ENCODE data around the gene S1PR3.

The S1PR3 gene

GRCh38 chr9:88952086-88952615 is 39.1 kb upstream of the S1PR3 start:
- no peaks in the 10 kb centered on the region for H3K36me3 ChIP-seq (ENCODE audit: control insufficient read depth, insufficient read depth, low read length)
- H3K27ac ChIP-seq (ENCODE audit: insufficient read depth, low read length, poor library complexity, severe bottlenecking), result no peak overlapping the region
- DNase-seq, result no peak
- no peaks in the 10 kb centered on the region for H3K9me3 ChIP-seq (ENCODE audit: control insufficient read depth, low read length)
- H3K4me1 ChIP-seq (ENCODE audit: control insufficient read depth, insufficient read depth, low read length, poor library complexity, severe bottlenecking), result no peaks in the 10 kb centered on the region
- H3K27me3 ChIP-seq (replicated peaks; ENCODE audit: control insufficient read depth, insufficient read depth, low read length, poor library complexity, severe bottlenecking), result no peaks in the 10 kb centered on the region
- no peak overlapping the region for H3K4me3 ChIP-seq (ENCODE audit: insufficient read depth, low read depth, low read length, poor library complexity, severe bottlenecking)

GRCh38 chr9:88952976-88953375 is 38.3 kb upstream of the S1PR3 start:
- Histone ChIP-seq H3K4me3 (ENCODE audit: insufficient read depth, low read depth, low read length, poor library complexity, severe bottlenecking) (no peak overlapping the region), H3K27ac (ENCODE audit: insufficient read depth, low read length, poor library complexity, severe bottlenecking) (no peak overlapping the region), H3K4me1 (ENCODE audit: control insufficient read depth, insufficient read depth, low read length, poor library complexity, severe bottlenecking) (no peaks in the 10 kb centered on the region), H3K9me3 (ENCODE audit: control insufficient read depth, low read length) (no peaks in the 10 kb centered on the region), H3K27me3 (replicated peaks; ENCODE audit: control insufficient read depth, insufficient read depth, low read length, poor library complexity, severe bottlenecking) (no peaks in the 10 kb centered on the region), H3K36me3 (ENCODE audit: control insufficient read depth, insufficient read depth, low read length) (no peaks in the 10 kb centered on the region)
- no peak for DNase-seq

DNA sequence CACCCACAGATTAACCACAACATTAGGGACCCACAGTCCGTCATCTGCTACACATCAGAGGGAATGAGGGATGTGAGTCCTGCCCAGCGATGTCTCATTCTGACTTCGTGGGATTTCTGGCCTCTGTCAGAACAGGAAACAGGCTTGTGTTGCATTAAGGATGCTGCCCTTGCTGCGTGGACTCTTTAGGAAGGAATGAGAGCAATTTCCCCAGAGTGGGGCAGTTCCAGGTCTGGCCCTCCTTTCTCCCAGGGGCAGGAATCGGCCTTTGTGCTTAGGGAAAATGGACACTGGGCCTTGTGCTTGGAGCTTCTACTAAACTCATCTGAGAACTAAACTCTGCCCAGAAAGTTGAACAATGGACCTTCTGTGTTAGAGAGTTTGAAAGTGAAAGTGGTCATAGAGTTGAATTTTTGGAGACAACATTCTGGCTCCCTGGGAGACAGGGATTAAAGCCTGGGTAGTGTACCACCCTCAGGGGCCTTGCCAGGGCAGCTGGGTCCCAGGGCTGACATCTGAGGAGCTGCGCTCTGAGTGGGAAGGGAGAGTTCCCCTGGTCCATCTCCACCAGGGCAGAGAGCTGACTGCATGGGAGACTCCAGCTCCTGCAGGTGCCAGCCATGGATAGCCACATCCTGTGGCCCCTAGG is 37.8 kb upstream of the S1PR3 start:
- Histone ChIP-seq H3K4me3 (ENCODE audit: insufficient read depth, low read depth, low read length, poor library complexity, severe bottlenecking) (no peak overlapping the region), H3K27ac (ENCODE audit: insufficient read depth, low read length, poor library complexity, severe bottlenecking) (no peak overlapping the region), H3K36me3 (ENCODE audit: control insufficient read depth, insufficient read depth, low read length) (no peaks in the 10 kb centered on the region)

DNA sequence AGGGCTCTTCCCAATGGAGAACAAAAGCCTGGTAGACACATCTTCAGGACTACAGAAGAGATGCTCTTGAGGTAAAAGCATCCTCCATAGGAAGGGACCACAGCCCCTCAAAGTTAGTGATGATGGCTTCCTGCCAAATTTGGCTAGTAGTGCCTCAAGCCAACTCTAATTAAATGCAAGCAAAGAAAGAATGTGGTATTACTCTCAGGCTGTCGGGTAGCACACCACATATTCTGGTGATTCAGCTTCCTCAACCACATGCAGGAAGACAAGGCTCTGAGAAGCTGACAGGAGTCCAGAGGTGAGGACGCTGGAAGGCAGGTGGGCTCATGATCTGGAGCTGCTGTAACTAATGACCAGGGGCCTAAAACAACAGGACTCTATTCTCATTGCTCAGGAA is 37.2 kb upstream of the S1PR3 start:
- H3K36me3 ChIP-seq (ENCODE audit: control insufficient read depth, insufficient read depth, low read length), result no peaks in the 10 kb centered on the region
- H3K4me1 ChIP-seq (ENCODE audit: control insufficient read depth, insufficient read depth, low read length, poor library complexity, severe bottlenecking), result no peaks in the 10 kb centered on the region
- H3K27ac ChIP-seq (ENCODE audit: insufficient read depth, low read length, poor library complexity, severe bottlenecking), result no peak overlapping the region
- H3K27me3 ChIP-seq (replicated peaks; ENCODE audit: control insufficient read depth, insufficient read depth, low read length, poor library complexity, severe bottlenecking), result no peaks in the 10 kb centered on the region
- no peaks in the 10 kb centered on the region for H3K9me3 ChIP-seq (ENCODE audit: control insufficient read depth, low read length)
- H3K4me3 ChIP-seq (ENCODE audit: insufficient read depth, low read depth, low read length, poor library complexity, severe bottlenecking), result no peak overlapping the region
- no peak for DNase-seq

More for the DNA sequence above, 37.8 kb upstream of the S1PR3 start:
- H3K27me3 ChIP-seq (replicated peaks; ENCODE audit: control insufficient read depth, insufficient read depth, low read length, poor library complexity, severe bottlenecking), result no peaks in the 10 kb centered on the region
- no peak for DNase-seq
- no peaks in the 10 kb centered on the region for H3K4me1 ChIP-seq (ENCODE audit: control insufficient read depth, insufficient read depth, low read length, poor library complexity, severe bottlenecking)
- H3K9me3 ChIP-seq (ENCODE audit: control insufficient read depth, low read length), result no peaks in the 10 kb centered on the region

- Histone ChIP-seq H3K4me3 (ENCODE audit: insufficient read depth, low read depth, low read length, poor library complexity, severe bottlenecking) (no peak overlapping the region), H3K4me1 (ENCODE audit: control insufficient read depth, insufficient read depth, low read length, poor library complexity, severe bottlenecking) (no peaks in the 10 kb centered on the region), H3K27ac (ENCODE audit: insufficient read depth, low read length, poor library complexity, severe bottlenecking) (no peak overlapping the region), H3K9me3 (ENCODE audit: control insufficient read depth, low read length) (no peaks in the 10 kb centered on the region), H3K36me3 (ENCODE audit: control insufficient read depth, insufficient read depth, low read length) (no peaks in the 10 kb centered on the region), H3K27me3 (replicated peaks; ENCODE audit: control insufficient read depth, insufficient read depth, low read length, poor library complexity, severe bottlenecking) (no peaks in the 10 kb centered on the region)
- no peak for DNase-seq
Observed at GRCh38 chr9:88957526-88957925, 33.7 kb upstream of the S1PR3 start.

DNA sequence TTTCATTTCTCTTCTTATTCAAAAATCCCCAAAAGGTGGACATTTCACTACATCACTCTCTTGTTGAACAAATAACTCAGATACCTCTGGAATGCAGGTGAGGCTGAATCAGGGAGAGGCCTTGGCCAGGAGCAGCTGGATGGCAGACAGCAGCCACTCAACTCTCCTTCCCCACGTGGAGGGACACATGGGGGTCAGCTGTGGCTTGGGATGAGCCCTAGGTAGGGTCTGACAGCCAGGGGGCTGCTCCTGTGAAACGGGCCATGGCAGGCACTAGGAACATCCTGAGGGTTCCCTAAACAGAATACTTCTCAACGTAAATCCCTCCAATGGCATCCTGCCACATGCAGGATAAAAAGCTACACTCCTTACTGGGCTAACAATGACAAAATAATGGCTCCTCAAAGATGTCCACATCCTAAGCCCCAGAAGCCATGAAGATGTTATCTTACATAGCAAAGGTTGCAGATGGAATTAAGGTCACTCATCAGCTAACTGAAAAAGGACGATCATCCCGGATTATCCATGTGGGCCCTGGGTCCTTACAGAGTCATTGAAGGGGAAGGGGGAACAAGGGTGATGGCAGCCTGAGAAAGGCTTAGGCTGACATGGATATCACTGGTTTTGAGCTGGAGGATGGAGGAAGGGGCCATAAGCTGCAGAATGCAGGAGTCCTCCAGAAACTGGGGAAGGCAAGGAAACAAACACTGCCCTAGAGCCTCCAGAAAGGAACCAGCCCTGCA is 31.4 kb upstream of the S1PR3 start:
- Histone ChIP-seq H3K4me3 (ENCODE audit: insufficient read depth, low read depth, low read length, poor library complexity, severe bottlenecking) (no peak overlapping the region), H3K27me3 (replicated peaks; ENCODE audit: control insufficient read depth, insufficient read depth, low read length, poor library complexity, severe bottlenecking) (no peaks in the 10 kb centered on the region), H3K4me1 (ENCODE audit: control insufficient read depth, insufficient read depth, low read length, poor library complexity, severe bottlenecking) (no peaks in the 10 kb centered on the region), H3K9me3 (ENCODE audit: control insufficient read depth, low read length) (no peaks in the 10 kb centered on the region), H3K27ac (ENCODE audit: insufficient read depth, low read length, poor library complexity, severe bottlenecking) (no peak overlapping the region), H3K36me3 (ENCODE audit: control insufficient read depth, insufficient read depth, low read length) (no peaks in the 10 kb centered on the region)
- no peak for DNase-seq

DNA sequence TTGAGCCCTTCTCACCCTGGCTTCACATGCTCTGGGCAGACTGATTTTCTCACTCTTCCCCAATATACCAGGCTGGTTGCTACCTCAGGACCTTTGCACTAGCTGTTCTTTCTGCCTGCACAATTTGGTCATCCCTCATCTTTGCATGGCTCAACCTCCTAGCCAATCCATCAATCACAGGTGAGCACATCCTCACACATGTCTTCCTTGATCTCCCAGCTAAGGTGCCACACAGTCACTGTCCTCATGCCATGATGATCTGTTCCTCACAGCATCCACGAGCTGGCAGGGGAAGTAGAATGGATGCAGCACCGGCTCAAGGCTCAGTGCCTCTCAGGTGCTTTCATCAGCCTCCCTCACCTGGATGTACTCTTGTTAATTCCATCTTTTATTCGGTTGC is 30.6 kb upstream of the S1PR3 start:
- H3K27ac ChIP-seq (ENCODE audit: insufficient read depth, low read length, poor library complexity, severe bottlenecking), result no peak overlapping the region
- no peaks in the 10 kb centered on the region for H3K27me3 ChIP-seq (replicated peaks; ENCODE audit: control insufficient read depth, insufficient read depth, low read length, poor library complexity, severe bottlenecking)
- no peak for DNase-seq
- H3K9me3 ChIP-seq (ENCODE audit: control insufficient read depth, low read length), result no peaks in the 10 kb centered on the region
- H3K36me3 ChIP-seq (ENCODE audit: control insufficient read depth, insufficient read depth, low read length), result no peaks in the 10 kb centered on the region
- H3K4me3 ChIP-seq (ENCODE audit: insufficient read depth, low read depth, low read length, poor library complexity, severe bottlenecking), result no peak overlapping the region
- no peaks in the 10 kb centered on the region for H3K4me1 ChIP-seq (ENCODE audit: control insufficient read depth, insufficient read depth, low read length, poor library complexity, severe bottlenecking)

DNA sequence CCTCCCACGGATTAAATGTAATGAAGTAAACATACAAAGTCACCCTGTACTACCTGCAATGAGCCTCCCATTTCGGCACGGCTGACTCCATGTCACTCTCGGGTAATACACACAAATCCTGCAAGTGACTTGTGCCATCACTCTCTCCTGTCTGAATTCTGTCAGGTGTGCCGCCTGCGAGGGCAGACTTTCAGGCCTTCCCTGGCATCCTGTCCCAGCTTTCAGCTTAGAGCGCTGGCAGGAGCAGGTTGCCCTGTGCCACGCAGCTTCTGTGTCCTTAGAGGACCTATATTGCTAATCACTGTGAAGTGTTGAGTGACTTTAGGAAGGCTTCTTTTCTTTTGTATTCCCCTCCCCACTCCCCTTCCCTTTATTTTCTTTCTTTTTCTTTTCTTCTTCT is 25.8 kb upstream of the S1PR3 start:
- DNase-seq, result no peak
- Histone ChIP-seq H3K27me3 (replicated peaks; ENCODE audit: control insufficient read depth, insufficient read depth, low read length, poor library complexity, severe bottlenecking) (no peaks in the 10 kb centered on the region), H3K4me1 (ENCODE audit: control insufficient read depth, insufficient read depth, low read length, poor library complexity, severe bottlenecking) (no peaks in the 10 kb centered on the region)

DNA sequence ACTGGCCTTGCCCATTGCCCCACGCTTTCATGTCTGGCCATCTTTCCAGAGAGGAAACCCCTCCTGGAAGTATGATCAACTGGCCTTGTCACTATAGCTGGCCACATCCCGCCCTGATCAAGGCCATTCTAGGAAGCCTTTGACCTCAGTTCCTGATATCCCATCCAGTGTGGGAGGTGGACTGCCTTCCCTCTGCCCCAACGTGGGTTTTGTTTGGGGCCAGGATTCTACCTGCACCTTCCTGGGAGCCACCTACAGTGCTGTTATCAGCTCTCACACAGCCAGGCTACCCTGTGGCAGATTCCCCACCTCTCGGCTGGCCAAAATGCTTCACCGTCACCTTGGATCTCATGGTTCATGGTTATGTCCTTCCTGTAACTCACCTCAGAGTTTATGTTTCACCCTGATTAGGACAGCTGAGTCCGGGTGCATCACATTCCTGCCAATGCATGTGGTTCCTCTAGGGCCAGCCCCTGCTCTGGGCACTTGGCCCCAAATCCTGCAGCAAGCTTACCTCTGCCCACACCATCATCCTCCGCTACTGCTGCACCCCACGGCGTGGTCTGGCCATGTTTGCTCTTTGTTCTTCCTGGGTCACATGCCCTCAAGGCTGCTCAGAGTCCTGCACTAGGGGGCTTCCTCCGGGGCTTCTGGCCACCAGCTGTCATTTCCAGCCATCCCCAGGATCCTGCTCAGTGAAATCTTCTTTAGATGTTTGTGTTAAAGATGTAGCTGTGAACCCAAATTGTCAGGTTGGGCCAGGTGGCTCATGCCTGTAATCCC is 24.2 kb upstream of the S1PR3 start:
- H3K9me3 ChIP-seq (ENCODE audit: control insufficient read depth, low read length), result no peaks in the 10 kb centered on the region
- H3K27me3 ChIP-seq (replicated peaks; ENCODE audit: control insufficient read depth, insufficient read depth, low read length, poor library complexity, severe bottlenecking), result no peaks in the 10 kb centered on the region
- no peaks in the 10 kb centered on the region for H3K36me3 ChIP-seq (ENCODE audit: control insufficient read depth, insufficient read depth, low read length)
- DNase-seq, result no peak
- H3K4me1 ChIP-seq (ENCODE audit: control insufficient read depth, insufficient read depth, low read length, poor library complexity, severe bottlenecking), result no peaks in the 10 kb centered on the region
- H3K27ac ChIP-seq (ENCODE audit: insufficient read depth, low read length, poor library complexity, severe bottlenecking), result no peak overlapping the region
- no peak overlapping the region for H3K4me3 ChIP-seq (ENCODE audit: insufficient read depth, low read depth, low read length, poor library complexity, severe bottlenecking)

More for the DNA sequence above, 25.8 kb upstream of the S1PR3 start:
- H3K36me3 ChIP-seq (ENCODE audit: control insufficient read depth, insufficient read depth, low read length), result no peaks in the 10 kb centered on the region
- no peak overlapping the region for H3K27ac ChIP-seq (ENCODE audit: insufficient read depth, low read length, poor library complexity, severe bottlenecking)
- H3K4me3 ChIP-seq (ENCODE audit: insufficient read depth, low read depth, low read length, poor library complexity, severe bottlenecking), result no peak overlapping the region
- no peaks in the 10 kb centered on the region for H3K9me3 ChIP-seq (ENCODE audit: control insufficient read depth, low read length)

DNA sequence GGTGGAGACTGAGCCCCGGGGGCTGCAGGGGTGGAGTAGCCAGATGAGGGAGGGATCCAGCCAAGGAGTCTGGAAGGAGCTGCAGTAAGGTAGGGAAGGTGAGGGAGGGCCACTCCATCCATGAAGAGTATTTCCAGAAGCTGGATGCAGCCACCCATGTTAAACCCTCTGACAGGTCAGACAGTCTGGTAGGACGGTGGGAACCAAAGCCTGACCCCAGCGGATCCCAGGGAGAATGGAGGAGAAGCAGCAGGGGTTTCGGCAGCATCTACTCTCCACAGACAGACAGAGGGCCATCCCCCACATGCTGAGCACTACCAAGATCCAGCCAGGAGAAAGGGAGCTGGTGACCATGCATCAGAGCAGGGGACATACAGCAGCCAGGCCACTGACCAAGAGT is 22.5 kb upstream of the S1PR3 start:
- H3K4me3 ChIP-seq (ENCODE audit: insufficient read depth, low read depth, low read length, poor library complexity, severe bottlenecking), result no peak overlapping the region
- H3K36me3 ChIP-seq (ENCODE audit: control insufficient read depth, insufficient read depth, low read length), result no peaks in the 10 kb centered on the region
- no peaks in the 10 kb centered on the region for H3K9me3 ChIP-seq (ENCODE audit: control insufficient read depth, low read length)
- H3K27me3 ChIP-seq (replicated peaks; ENCODE audit: control insufficient read depth, insufficient read depth, low read length, poor library complexity, severe bottlenecking), result no peaks in the 10 kb centered on the region
- no peaks in the 10 kb centered on the region for H3K4me1 ChIP-seq (ENCODE audit: control insufficient read depth, insufficient read depth, low read length, poor library complexity, severe bottlenecking)
- H3K27ac ChIP-seq (ENCODE audit: insufficient read depth, low read length, poor library complexity, severe bottlenecking), result no peak overlapping the region
- DNase-seq, result no peak

Data from effector memory CD4-positive, alpha-beta T cell (primary cell).